SK-N-SH (cell line): ENCODE measurements around the gene PLXDC1. TPM values are rescaled to one million over a fixed set of nuclear protein-coding genes. Genes with fewer than 3 reads are reported as not detected.

Source experiments
- CTCF ChIA-PET: fragments of 300-600, 350-600 bp; formaldehyde crosslinking; extraction: SDS; loops from one replicate; lab custom pipeline; 2021; lab: Yijun Ruan, JAX
- POLR2A ChIA-PET: fragments of 350-600 bp; sonication (Branson Sonifier 250); formaldehyde crosslinking; extraction: SDS; loops from one replicate; lab custom pipeline; 2020; ENCODE audit warnings: antibody characterized with exemption, inconsistent platforms; lab: Yijun Ruan, JAX
- DNase-seq: peaks from one replicate; pipeline ENCODE4 v3.0.0; 2012
- H2AFZ ChIP-seq: fragments of 200-600 bp; sonication (generic); 2 replicates; pipeline ENCODE4 v1.8.1; 2016; ENCODE audit warnings: antibody characterized with exemption, mild to moderate bottlenecking, low read depth
- H3F3A ChIP-seq: fragments of 200-600 bp; sonication (generic); replicated peaks from 2 replicates; pipeline ENCODE3; 2016; ENCODE audit warnings: antibody characterized with exemption, mild to moderate bottlenecking; ENCODE audit not compliant: insufficient read depth
- H3K27ac ChIP-seq, 2 experiments: fragments of 200-500 bp in 1 of 2; fragments of 200-600 bp in 1 of 2; sonication (Bioruptor generic) in 1 of 2; sonication (generic), shearing (Covaris generic) in 1 of 2; 2 replicates each; pipeline versions ENCODE4 v1.5.1 to v1.6.1; 2014 to 2016; ENCODE audit warnings: low read depth in 2 of 2, inconsistent platforms in 1 of 2, low read length in 1 of 2, mild to moderate bottlenecking in 1 of 2, mixed read lengths in 1 of 2
- H3K27me3 ChIP-seq: fragments of 200-600 bp; sonication (generic), shearing (Covaris generic); 2 replicates; pipeline ENCODE4 v1.6.1; 2016; ENCODE audit warnings: mixed run types; ENCODE audit not compliant: insufficient read depth
- H3K36me3 ChIP-seq, 2 experiments: fragments of 200-500 bp in 1 of 2; fragments of 200-600 bp in 1 of 2; sonication (Bioruptor generic) in 1 of 2; sonication (generic) in 1 of 2; replicated peaks in 1 of 2; 2 replicates each; pipeline versions ENCODE3 to v1.5.1; 2014 to 2016; ENCODE audit warnings: low read length in 1 of 2, mild to moderate bottlenecking in 1 of 2; ENCODE audit not compliant: insufficient read depth in 2 of 2, control insufficient read depth in 1 of 2
- H3K4me1 ChIP-seq, 2 experiments: fragments of 200-500 bp in 1 of 2; fragments of 200-600 bp in 1 of 2; sonication (Bioruptor generic) in 1 of 2; sonication (generic), shearing (Covaris generic) in 1 of 2; 2 replicates each; pipeline versions ENCODE4 v1.5.1 to v1.6.1; 2014 to 2016; ENCODE audit warnings: low read depth in 1 of 2, low read length in 1 of 2, mixed run types in 1 of 2; ENCODE audit not compliant: insufficient read depth in 2 of 2, control insufficient read depth in 1 of 2
- H3K4me2 ChIP-seq: fragments of 200-600 bp; sonication (generic), shearing (Covaris generic); 2 replicates; pipeline ENCODE4 v1.6.1; 2017; ENCODE audit warnings: mixed run types
- H3K4me3 ChIP-seq, 2 experiments: fragments of 200-500 bp in 1 of 2; fragments of 200-600 bp in 1 of 2; sonication (Bioruptor generic) in 1 of 2; sonication (generic), shearing (Covaris generic) in 1 of 2; 2 replicates each; pipeline versions ENCODE4 v1.5.1 to v1.8.1; 2014 to 2016; ENCODE audit warnings: low read depth in 2 of 2, inconsistent platforms in 1 of 2, low read length in 1 of 2, mild to moderate bottlenecking in 1 of 2, mixed read lengths in 1 of 2, moderate library complexity in 1 of 2
- H3K79me2 ChIP-seq: fragments of 200-600 bp; sonication (generic); 2 replicates; pipeline ENCODE4 v1.8.1; 2017; ENCODE audit warnings: mild to moderate bottlenecking; ENCODE audit not compliant: insufficient read depth
- H3K9ac ChIP-seq: fragments of 200-600 bp; sonication (generic); 2 replicates; pipeline ENCODE4 v1.6.1; 2017; ENCODE audit warnings: mixed run types
- H3K9me2 ChIP-seq: fragments of 200-600 bp; sonication (generic); 2 replicates; pipeline ENCODE4 v1.6.1; 2017; ENCODE audit warnings: mixed run types
- H3K9me3 ChIP-seq: fragments of 200-600 bp; sonication (generic); 2 replicates; pipeline ENCODE4 v1.6.1; 2017; ENCODE audit warnings: mixed run types, mild to moderate bottlenecking, moderate library complexity
- H4K20me1 ChIP-seq: fragments of 200-600 bp; sonication (generic); 2 replicates; pipeline ENCODE4 v1.6.1; 2017; ENCODE audit warnings: mild to moderate bottlenecking, mixed run types; ENCODE audit not compliant: insufficient read depth
- CHD2 ChIP-seq: fragments of 150-350 bp; IDR thresholded peaks from 2 replicates; pipeline ENCODE4 v1.6.1; 2018; ENCODE audit warnings: low read length; ENCODE audit not compliant: partially characterized antibody
- EP300 ChIP-seq, 2 experiments: IDR thresholded peaks; 2 replicates each; pipeline versions ENCODE4 v1.4.0 to v1.6.1; 2012; ENCODE audit warnings: borderline replicate concordance in 1 of 2, low read depth in 1 of 2, low read length in 1 of 2
- FOXM1 ChIP-seq: IDR thresholded peaks from 2 replicates; pipeline ENCODE4 v1.4.0; 2012; ENCODE audit warnings: low read depth, mild to moderate bottlenecking
- MXI1 ChIP-seq: IDR thresholded peaks from 2 replicates; pipeline ENCODE4 v1.6.1; 2012; ENCODE audit warnings: mild to moderate bottlenecking, low read depth, low read length, improper control_type of control experiment
- NRF1 ChIP-seq: IDR thresholded peaks from 2 replicates; pipeline ENCODE4 v1.6.1; 2012; ENCODE audit warnings: low read depth, mild to moderate bottlenecking, low read length
- RCOR1 ChIP-seq: fragments of 150-350 bp; IDR thresholded peaks from 2 replicates; pipeline ENCODE4 v1.6.1; 2017; ENCODE audit warnings: antibody characterized with exemption, low read length
- RFX5 ChIP-seq: IDR thresholded peaks from 2 replicates; pipeline ENCODE4 v1.6.1; 2012; ENCODE audit warnings: mild to moderate bottlenecking, improper control_type of control experiment, low read length
- SIN3A ChIP-seq: IDR thresholded peaks from 2 replicates; pipeline ENCODE4 v1.6.1; 2012; ENCODE audit warnings: low read depth, mild to moderate bottlenecking, low read length, moderate library complexity, borderline replicate concordance
- TCF12 ChIP-seq: IDR thresholded peaks from 2 replicates; pipeline ENCODE4 v1.4.0; 2012
- WGBS: methylation state at CpG from one replicate; pipeline ENCODE4 v1.1.6; 2017; ENCODE audit warnings: low lambda C conversion rate; 5-methylcytosine and 5-hydroxymethylcytosine counted together
- polyA plus RNA-seq, 3 experiments: library from polyadenylated mRNA; depleted of rRNA; stranded (reverse); fragments of >200 nt; gene quantifications; 2 replicates each; pipeline ENCODE4 v1.2.3, GENCODE V29; 2012
- TF ChIP-seq, protein P1 (sequence below): IDR thresholded peaks from 2 replicates; pipeline ENCODE4 v1.6.1; 2012; ENCODE audit warnings: mild to moderate bottlenecking, low read depth, low read length, moderate library complexity
- TF ChIP-seq, protein P2 (sequence below): IDR thresholded peaks from 2 replicates; pipeline ENCODE4 v1.4.0; 2012; ENCODE audit warnings: low read depth
- TF ChIP-seq, protein P3 (sequence below): IDR thresholded peaks from 2 replicates; pipeline ENCODE4 v1.4.0; 2012; ENCODE audit warnings: low read depth, borderline replicate concordance

Gene PLXDC1
- polyA plus RNA-seq, 1 of the 3 experiments (the other 2 are of a cell fraction) = 1.5 TPM

DNA sequence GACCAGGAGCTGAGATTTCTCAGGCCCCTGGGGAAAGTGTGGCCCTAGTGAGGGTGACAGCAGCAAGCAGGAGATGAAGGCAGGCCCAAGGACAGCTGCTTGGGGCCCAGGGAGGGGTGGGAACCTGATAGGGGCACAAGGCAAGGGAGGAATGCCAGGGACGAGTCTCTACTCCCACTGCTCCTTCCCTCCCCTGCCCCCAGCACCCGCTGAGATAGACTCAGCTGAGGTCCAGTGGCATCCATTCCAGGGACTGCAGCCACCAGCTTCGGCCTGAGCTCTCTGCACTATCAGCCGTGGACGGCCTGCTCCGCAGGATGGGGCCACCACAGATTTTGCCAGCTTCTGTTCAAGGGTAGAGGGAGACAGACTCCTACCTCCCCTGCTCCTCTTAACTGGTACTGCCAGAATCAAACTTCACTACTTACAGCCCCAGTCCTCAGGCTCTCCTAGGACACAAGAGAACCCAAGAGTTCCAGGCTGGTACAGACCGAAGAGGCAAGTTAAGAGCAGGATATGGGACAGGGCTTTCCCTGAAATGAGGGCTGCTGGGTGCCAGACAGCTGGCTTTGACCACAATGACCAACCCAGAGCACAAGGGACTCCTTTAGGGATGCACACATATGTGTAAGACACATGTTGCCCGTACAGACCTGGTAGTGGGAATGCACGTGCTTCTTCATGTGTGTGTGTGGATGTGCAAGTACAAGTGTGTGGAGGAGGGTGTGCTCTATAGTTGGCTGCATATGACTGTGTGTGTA is 40.5 kb upstream of the PLXDC1 start (continued):
- no peak for TF ChIP-seq MXI1

DNA sequence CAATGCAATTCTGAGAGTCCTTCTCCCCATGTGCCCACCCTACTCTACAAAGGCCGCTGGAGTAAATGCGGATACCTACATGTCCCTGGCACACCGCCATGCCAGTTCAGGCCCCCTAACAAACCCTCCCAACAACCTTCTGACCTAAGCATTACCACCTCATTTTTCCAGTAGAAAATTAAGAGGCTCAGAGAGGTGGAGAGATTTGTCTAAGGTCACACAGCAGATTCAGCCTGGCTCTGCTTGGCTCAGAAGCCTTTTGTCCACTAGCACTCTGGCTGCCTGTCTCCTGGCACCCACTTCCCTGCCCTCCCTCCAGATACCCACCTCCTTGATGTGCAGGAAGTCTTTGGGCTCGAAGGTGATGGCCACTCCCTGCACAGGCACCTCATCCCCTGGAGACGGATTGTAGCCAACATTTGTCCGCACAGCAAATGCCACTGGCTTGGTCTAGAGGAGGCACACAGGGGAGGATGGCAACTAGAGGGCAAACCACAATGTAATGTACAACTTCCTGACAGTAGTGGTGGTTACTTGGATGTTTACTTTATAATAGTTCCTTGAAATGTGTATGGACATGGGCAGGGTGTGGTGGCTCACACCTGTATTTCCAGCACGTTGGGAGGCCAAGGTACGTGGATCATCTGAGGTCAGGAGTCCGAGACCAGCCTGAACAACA is 35.9 kb upstream of the PLXDC1 start:
- no peaks in the 10 kb centered on the region for H3K9me2 ChIP-seq
- DNase-seq = no peak
- H3K9me3 ChIP-seq = no peaks in the 10 kb centered on the region
- peaks cover 28 to 41% of the 10 kb centered on the region in 2 experiments for H3K36me3 ChIP-seq
- TF ChIP-seq, protein P1, sequence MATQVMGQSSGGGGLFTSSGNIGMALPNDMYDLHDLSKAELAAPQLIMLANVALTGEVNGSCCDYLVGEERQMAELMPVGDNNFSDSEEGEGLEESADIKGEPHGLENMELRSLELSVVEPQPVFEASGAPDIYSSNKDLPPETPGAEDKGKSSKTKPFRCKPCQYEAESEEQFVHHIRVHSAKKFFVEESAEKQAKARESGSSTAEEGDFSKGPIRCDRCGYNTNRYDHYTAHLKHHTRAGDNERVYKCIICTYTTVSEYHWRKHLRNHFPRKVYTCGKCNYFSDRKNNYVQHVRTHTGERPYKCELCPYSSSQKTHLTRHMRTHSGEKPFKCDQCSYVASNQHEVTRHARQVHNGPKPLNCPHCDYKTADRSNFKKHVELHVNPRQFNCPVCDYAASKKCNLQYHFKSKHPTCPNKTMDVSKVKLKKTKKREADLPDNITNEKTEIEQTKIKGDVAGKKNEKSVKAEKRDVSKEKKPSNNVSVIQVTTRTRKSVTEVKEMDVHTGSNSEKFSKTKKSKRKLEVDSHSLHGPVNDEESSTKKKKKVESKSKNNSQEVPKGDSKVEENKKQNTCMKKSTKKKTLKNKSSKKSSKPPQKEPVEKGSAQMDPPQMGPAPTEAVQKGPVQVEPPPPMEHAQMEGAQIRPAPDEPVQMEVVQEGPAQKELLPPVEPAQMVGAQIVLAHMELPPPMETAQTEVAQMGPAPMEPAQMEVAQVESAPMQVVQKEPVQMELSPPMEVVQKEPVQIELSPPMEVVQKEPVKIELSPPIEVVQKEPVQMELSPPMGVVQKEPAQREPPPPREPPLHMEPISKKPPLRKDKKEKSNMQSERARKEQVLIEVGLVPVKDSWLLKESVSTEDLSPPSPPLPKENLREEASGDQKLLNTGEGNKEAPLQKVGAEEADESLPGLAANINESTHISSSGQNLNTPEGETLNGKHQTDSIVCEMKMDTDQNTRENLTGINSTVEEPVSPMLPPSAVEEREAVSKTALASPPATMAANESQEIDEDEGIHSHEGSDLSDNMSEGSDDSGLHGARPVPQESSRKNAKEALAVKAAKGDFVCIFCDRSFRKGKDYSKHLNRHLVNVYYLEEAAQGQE = no peak
- TF ChIP-seq EP300 (IDR thresholded peaks at IDR 0.05; ENCODE audit: borderline replicate concordance in 1 of 2, low read depth in 1 of 2, low read length in 1 of 2) = no peak
- no peak for TF ChIP-seq TCF12
- TF ChIP-seq, protein P2, sequence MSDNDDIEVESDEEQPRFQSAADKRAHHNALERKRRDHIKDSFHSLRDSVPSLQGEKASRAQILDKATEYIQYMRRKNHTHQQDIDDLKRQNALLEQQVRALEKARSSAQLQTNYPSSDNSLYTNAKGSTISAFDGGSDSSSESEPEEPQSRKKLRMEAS = no peak
- TF ChIP-seq, protein P3, sequence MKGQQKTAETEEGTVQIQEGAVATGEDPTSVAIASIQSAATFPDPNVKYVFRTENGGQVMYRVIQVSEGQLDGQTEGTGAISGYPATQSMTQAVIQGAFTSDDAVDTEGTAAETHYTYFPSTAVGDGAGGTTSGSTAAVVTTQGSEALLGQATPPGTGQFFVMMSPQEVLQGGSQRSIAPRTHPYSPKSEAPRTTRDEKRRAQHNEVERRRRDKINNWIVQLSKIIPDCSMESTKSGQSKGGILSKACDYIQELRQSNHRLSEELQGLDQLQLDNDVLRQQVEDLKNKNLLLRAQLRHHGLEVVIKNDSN = no peak
- TF ChIP-seq RFX5 = no peak
- TF ChIP-seq CHD2 = no peak
- TF ChIP-seq NRF1 = no peak
- no peak for TF ChIP-seq FOXM1
- TF ChIP-seq RCOR1 = no peak
- TF ChIP-seq SIN3A = no peak
- no peaks in the 10 kb centered on the region for H4K20me1 ChIP-seq
- H3K27ac ChIP-seq = no peak overlapping the region
- no peak overlapping the region for H3K9ac ChIP-seq
- H3K79me2 ChIP-seq = no peaks in the 10 kb centered on the region
- ChIA-PET CTCF (interaction anchor here (1.4 to 29.0 kb wide), 5 partner anchors 7 to 204 kb away, joined by 5 to 781 read pairs (median 6); no protein-coding TSS in a partner anchor), POLR2A (no interaction called here)
- H3K4me3 ChIP-seq = no peak overlapping the region
- H3F3A ChIP-seq = no peaks in the 10 kb centered on the region
- no peaks in the 10 kb centered on the region for H3K4me1 ChIP-seq
- no peak overlapping the region for H3K4me2 ChIP-seq
- no peak overlapping the region for H2AFZ ChIP-seq
- no peaks in the 10 kb centered on the region for H3K27me3 ChIP-seq
- WGBS = 95% methylated on average over 9 of the region's 9 CpGs
